GM19351 (cell line): Measurements from ENCODE around the gene POU6F2.
"Not testable (repeated sequence)": the region's sequence is repeated elsewhere in the genome, so short reads cannot be mapped to it uniquely, and the experiment has no call there.

ENCODE experiments used
- ATAC-seq: cut with Tn5 transposase; IDR thresholded peaks from one replicate; pipeline ENCODE4 v1.9.1; 2021; ENCODE audit warnings: mild to moderate bottlenecking, moderate library complexity; ENCODE audit not compliant: unreplicated experiment

POU6F2 gene

DNA sequence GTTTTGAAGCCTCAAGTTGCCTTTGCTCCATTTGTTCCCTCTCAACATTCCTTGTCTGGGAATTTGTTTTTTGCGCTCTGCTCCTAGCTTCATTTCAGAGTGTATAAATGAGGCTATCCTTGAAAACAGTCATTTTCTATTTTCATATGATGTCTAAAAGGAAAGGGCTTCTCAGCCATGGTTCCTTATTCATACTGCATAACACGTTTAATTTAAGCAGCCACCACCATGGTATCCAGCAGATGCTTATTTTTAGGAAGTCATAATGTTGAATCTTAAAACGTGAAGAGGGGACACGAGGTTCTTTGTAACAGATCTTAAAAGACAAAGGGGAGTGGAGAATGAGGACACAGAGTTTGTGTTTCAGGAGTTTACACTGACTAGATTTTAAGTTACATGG, 14.5 kb downstream of the POU6F2 start:
- no peak for ATAC-seq

GRCh38 chr7:39001595-39001994, 23.9 kb downstream of the POU6F2 start:
- no peak for ATAC-seq

DNA sequence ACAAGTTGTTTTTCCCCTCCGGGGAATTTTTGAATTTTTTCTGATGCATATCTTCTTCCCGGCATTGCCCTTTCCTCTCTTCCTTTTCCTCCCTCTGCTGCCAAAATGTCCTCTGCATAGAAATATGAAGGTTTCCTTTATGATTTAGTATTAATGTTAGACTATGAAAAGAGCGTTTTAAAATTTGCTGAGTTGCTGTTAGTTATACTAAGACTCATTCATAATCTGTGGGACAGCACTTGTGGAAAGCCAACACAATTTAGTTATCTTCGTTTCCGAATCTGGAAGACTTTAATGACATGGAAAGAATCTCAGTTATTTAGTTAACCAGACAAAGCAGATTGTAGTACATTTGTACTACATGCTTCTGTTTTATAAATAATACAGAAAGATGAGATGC, 25.0 kb downstream of the POU6F2 start:
- ATAC-seq = no peak

GRCh38 chr7:39005036-39005435, 27.3 kb downstream of the POU6F2 start:
- no peak for ATAC-seq

DNA sequence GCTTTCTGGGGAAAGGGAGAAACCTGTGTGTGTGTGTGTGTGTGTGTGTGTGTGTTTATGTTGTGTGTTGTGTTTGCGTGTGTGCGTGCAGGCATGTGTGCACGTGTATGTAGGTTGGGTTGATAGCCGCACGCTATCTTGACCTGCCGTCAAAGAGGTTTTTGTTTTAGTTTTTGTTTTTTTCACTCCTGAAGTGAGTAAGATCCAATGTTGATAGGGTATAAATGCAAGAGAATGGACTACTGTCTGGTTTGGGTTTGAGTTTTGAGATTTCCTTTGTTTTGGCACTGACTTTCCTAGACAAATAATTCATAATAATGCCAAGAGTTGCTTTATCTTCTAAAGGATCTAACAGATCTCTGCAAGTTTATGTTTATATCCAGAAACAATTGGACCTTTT, 27.8 kb downstream of the POU6F2 start:
- no peak for ATAC-seq

- not testable (repeated sequence) for ATAC-seq
These were observed 35.6 kb downstream of the POU6F2 start for GRCh38 chr7:39013049-39013939.

GRCh38 chr7:39016609-39017008, 38.9 kb downstream of the POU6F2 start:
- ATAC-seq = no peak

- no peak for ATAC-seq
These were observed 39.7 kb downstream of the POU6F2 start for GRCh38 chr7:39017369-39017915.

- ATAC-seq = no peak
These were observed 45.1 kb downstream of the POU6F2 start for GRCh38 chr7:39022796-39023195.

DNA sequence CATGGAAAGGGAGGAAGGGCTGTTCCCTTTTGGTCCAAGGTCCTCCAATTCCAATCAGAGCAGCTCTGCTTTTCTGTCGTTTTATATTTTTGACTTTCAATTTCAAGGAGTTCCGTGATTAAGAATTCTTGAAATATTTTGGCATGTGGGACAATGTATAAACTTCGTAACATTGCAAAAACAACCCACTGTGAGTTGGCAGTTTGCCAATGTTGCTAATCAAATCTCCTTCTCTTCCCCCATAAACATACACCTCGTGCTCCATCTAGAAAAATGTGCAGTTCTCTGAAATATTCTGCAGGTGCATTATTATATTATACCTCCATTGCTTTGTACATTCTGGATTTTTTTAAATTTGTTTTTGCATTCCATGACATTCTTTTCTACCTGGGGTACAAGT, 49.8 kb downstream of the POU6F2 start:
- ATAC-seq = no peak

DNA sequence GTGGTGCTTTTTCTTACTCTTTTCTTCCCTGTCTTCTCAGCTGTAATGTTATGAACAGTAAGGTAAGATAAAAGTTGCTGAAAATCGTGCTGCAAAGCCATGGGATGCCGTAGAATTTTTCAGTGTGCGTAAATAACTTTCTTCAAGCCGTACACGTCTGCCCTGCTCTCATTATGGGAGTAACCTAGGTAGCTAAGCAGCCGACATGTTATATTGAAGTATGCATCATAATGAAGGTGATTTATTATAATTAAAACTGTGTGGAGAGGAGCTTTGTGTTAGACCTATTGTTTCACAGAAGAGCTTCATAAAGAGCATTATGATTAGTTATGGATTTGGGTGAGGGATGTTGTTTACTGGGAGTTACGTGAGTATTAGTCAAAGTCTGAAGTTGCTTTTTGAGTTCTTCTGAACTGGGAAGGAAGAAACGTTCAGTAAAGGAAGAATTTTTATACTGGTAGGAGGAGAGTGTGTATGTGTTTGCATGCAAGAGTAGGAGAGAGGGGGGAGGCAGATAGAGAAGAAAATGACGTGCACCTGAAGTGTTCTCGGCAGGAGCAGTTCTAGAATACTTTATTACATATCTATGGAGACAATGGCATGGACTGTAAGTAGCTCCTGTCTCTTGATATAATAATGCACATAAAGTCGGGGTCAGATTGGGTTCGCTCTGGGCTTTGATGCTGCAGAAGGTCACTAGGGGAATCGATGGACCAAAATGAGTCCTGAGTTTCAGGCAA, 56.3 kb downstream of the POU6F2 start:
- ATAC-seq = no peak

GRCh38 chr7:39035156-39035555, 57.4 kb downstream of the POU6F2 start:
- ATAC-seq = no peak

GRCh38 chr7:39035903-39036302, 58.2 kb downstream of the POU6F2 start:
- no peak for ATAC-seq

GRCh38 chr7:39042670-39043069, 65.0 kb downstream of the POU6F2 start:
- no peak for ATAC-seq

DNA sequence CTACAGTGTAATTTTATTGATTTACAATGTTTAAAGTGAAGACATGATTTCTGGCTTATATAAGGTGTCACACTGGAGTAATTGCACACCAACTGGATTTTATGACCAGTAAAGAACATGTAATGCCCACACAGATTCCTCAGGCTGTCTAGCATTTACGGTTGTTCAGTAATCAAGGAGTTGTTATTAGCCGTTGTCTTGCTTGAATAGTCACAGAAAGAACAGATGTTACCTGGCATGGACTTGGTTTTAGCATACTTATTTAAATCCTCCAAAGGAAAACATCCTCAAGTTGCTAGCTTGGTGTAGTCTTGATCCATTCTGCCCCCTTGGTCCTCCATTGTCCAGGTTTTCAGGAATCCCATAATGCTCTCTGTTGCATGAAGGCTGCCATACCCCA, 65.8 kb downstream of the POU6F2 start:
- ATAC-seq = no peak

DNA sequence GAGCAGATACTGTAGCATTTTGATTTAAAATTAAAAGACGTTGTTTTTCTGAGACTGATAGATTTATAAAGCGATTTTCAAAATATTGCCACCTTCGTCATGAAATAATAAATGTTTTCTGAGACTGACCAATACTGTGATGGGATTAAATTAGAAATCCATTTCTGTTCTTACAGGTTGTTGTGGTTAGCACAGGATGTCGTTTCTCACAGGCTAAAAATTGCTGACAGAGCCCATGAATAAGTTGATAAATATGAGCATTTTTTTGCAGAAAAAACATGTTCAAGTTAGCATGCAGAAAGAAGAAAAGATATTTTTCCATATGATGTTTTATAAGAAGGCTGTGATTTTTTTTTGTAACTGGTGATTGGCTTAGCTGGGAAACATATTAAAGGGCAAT, 66.8 kb downstream of the POU6F2 start:
- no peak for ATAC-seq

GRCh38 chr7:39045231-39045630, 67.5 kb downstream of the POU6F2 start:
- ATAC-seq = no peak

- ATAC-seq = no peak
These were observed 73.6 kb downstream of the POU6F2 start for GRCh38 chr7:39051279-39051678.

DNA sequence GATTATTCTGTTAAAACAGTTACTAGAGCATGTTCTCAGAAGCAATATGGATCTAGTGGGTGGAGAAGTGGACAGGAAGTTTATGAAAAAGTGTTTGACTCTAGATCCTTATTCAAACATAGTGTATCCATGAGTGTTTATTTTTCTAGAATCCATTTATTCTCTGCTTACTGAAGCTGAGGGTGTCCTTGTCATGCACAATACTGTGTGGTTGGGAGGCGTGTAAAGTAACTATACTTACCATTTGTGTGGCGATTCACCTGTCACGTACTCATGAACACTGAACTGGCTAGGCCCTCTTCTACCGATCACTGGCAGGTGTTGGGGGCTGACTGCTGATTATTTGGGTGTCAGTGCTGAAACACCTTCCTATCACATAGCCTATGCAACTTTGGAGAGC, 74.0 kb downstream of the POU6F2 start:
- no peak for ATAC-seq

GRCh38 chr7:39054731-39055130, 77.0 kb downstream of the POU6F2 start:
- ATAC-seq = no peak

DNA sequence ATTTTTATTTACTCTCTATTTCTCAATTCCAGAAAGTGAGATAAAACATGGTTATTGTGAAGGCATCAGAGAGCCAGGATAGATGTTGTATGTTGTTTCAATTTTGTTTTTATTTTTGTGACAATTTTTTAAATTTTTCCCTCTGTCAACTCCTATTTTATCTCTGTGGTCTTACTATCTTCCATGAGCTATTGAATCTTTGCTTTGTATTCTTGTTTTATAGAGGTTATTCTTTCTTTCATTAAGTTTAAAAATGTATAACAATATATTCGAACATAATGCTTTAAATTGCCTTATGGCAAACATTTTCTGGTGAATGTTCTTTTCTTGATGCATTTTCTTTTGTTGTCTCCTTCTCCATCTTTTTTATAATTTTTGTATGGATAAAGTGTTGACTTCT, 78.4 kb downstream of the POU6F2 start:
- no peak for ATAC-seq

DNA sequence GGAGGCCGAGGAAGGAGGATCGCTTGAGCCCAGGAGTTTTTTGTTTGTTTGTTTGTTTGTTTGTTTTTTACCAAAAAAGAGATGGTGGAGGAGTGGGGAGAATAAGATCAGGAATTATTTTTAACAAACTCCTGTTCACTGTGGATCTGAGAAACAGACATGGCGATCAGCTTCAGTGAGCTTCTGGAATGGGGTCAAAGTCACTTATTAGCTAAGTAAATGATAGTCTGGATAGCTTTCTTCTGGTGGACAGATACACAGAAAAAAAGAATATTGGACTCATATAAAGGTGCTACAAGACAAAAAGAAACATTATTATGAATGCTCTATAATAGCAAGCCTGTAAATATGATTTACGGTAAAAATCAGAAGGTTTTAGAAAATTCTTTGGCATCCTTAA, 85.1 kb downstream of the POU6F2 start:
- ATAC-seq = no peak
